ENCODE data around the gene S100A3. TPM values are rescaled to one million over a fixed set of nuclear protein-coding genes. Genes with fewer than 3 reads are reported as not detected.

Gene S100A3
- total RNA-seq, 1 experiment from 2014 or later = 1.5 TPM

DNA sequence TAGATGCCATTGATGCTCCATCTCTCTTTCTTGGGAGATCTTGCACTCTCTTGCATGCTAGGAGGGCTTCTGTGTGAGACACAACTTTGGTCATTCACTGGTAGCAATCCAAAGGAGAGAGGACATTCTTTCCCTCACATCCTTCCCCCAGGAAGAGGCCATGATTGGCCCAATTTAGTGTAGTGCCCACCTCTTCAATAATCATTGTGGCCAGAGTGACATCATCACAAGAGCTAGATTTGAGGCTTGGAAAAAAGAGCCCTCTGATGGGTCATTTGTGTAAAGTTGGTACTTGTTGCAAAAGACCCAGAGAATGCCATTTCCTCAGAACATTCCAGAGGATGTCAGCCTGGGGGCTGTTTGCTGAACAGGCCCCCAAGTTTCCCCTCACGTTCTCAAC is 43.5 kb downstream of the S100A3 start:
- Histone ChIP-seq H3K4me1 (replicated peaks; ENCODE audit: insufficient read depth) (peaks cover 11% of the 10 kb centered on the region), H3K9me2 (ENCODE audit: insufficient read depth) (no peaks in the 10 kb centered on the region), H4K20me1 (ENCODE audit: insufficient read depth) (no peaks in the 10 kb centered on the region), H3K79me2 (ENCODE audit: low read depth) (no peaks in the 10 kb centered on the region), H3K36me3 (ENCODE audit: low read depth) (no peaks in the 10 kb centered on the region), H3F3A (ENCODE audit: insufficient read depth, low read depth) (0 out of 2 replicates have a peak, but pooled peaks cover 5% of the 10 kb centered on the region), H3K9me3 (ENCODE audit: insufficient read depth, low read depth) (no peaks in the 10 kb centered on the region; the same call in 1 of the 2 replicates), H2AFZ (no peak overlapping the region), H3K4me2 (no peak overlapping the region), H3K27ac (no peak overlapping the region), H3K4me3 (no peak overlapping the region), H3K27me3 (ENCODE audit: insufficient read depth, low read depth) (no peaks in the 10 kb centered on the region)
- DNase-seq = no peak
- no TSS peak for BruUV-seq (replicated peaks)
- no peak for TF ChIP-seq EZH2 (IDR thresholded peaks at IDR 0.05; ENCODE audit: low read depth)
- TF ChIP-seq CTCF (conservative IDR thresholded peaks at IDR 0.05) = no peak
- ChIA-PET CTCF (interaction anchor here (1.1 kb wide), 1 partner anchor 101 kb away, joined by 3 read pairs; no protein-coding TSS in a partner anchor), POLR2A (ENCODE audit: unreplicated experiment) (no interaction called here)
- intact Hi-C loops (cut with micrococcal nuclease; ENCODE audit: unreplicated experiment) = no loop called here

DNA sequence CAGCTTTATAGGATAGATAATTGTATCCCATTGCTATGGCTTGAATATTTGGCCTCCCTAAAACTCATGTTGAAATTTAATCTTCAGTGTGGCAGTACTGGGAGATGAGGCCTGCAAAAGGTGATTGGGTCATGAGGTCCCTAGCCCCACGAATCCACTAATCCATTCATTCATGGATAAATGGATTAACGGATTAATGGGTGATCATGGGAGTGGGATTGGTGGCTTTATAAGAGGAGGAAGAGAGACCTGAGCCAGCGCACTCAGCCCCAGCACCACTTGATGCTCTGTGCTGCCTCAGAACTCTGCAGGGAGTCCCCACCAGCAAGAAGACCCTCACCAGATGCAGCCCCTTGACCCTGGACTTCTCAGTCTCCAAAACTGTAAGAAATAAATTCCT is 45.3 kb downstream of the S100A3 start:
- no peak overlapping the region for H3K4me2 ChIP-seq
- H3K4me3 ChIP-seq = no peak overlapping the region
- no peaks in the 10 kb centered on the region for H3K36me3 ChIP-seq (ENCODE audit: low read depth)
- ChIA-PET CTCF (no interaction called here), POLR2A (ENCODE audit: unreplicated experiment) (no interaction called here)
- no peak overlapping the region for H2AFZ ChIP-seq
- H3K4me1 ChIP-seq (replicated peaks; ENCODE audit: insufficient read depth) = peaks cover 11% of the 10 kb centered on the region
- no peak for TF ChIP-seq CTCF (conservative IDR thresholded peaks at IDR 0.05)
- H3K9me3 ChIP-seq (ENCODE audit: insufficient read depth, low read depth) = no peaks in the 10 kb centered on the region; the same call in 1 of the 2 replicates
- no peaks in the 10 kb centered on the region for H3K27me3 ChIP-seq (ENCODE audit: insufficient read depth, low read depth)
- H4K20me1 ChIP-seq (ENCODE audit: insufficient read depth) = no peaks in the 10 kb centered on the region
- DNase-seq = no peak
- no peaks in the 10 kb centered on the region for H3K9me2 ChIP-seq (ENCODE audit: insufficient read depth)
- no peaks in the 10 kb centered on the region for H3K79me2 ChIP-seq (ENCODE audit: low read depth)
- BruUV-seq (replicated peaks) = no TSS peak
- intact Hi-C loops (cut with micrococcal nuclease; ENCODE audit: unreplicated experiment) = no loop called here
- no peaks in the 10 kb centered on the region for H3F3A ChIP-seq (ENCODE audit: insufficient read depth, low read depth)
- no peak overlapping the region for H3K27ac ChIP-seq

DNA sequence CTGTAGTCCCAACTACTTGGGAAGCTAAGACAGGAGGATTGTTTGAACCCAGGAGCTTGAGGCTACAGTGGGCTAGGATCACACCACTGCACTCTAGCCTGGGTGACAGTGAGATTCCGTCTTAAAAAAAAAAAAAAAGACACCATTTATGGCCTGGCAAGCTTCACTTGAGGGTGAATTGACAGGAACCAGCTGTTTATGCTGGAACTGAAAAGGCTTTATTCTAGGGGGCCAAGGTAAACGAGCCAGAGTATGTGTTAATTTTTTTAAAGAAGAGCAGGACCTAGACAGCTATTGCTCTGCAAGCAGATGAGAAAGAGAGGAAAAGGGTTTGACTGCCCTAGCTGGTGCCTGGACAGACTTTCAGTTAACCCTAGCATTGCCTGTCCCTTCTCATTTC is 50.3 kb downstream of the S100A3 start:
- H4K20me1 ChIP-seq (ENCODE audit: insufficient read depth) = no peaks in the 10 kb centered on the region
- H3K9me3 ChIP-seq (ENCODE audit: insufficient read depth, low read depth) = no peaks in the 10 kb centered on the region; the same call in 1 of the 2 replicates
- no peaks in the 10 kb centered on the region for H3K9me2 ChIP-seq (ENCODE audit: insufficient read depth)
- no peaks in the 10 kb centered on the region for H3K4me1 ChIP-seq (replicated peaks; ENCODE audit: insufficient read depth)
- TF ChIP-seq EZH2 (IDR thresholded peaks at IDR 0.05; ENCODE audit: low read depth) = no peak
- no peak for TF ChIP-seq CTCF (conservative IDR thresholded peaks at IDR 0.05)
- no TSS peak for BruUV-seq (replicated peaks)
- no peaks in the 10 kb centered on the region for H3K79me2 ChIP-seq (ENCODE audit: low read depth)
- H3K27me3 ChIP-seq (ENCODE audit: insufficient read depth, low read depth) = no peaks in the 10 kb centered on the region
- no peak overlapping the region for H3K4me2 ChIP-seq
- H3K27ac ChIP-seq = no peak overlapping the region
- intact Hi-C loops (cut with micrococcal nuclease; ENCODE audit: unreplicated experiment) = no loop called here
- H3K4me3 ChIP-seq = no peak overlapping the region
- no peak for DNase-seq
- ChIA-PET POLR2A (ENCODE audit: unreplicated experiment) (no interaction called here), CTCF (interaction anchor here (0.7 kb wide), 1 partner anchor 146 kb away, joined by 3 read pairs; no protein-coding TSS in a partner anchor)
- no peaks in the 10 kb centered on the region for H3K36me3 ChIP-seq (ENCODE audit: low read depth)
- H2AFZ ChIP-seq = no peak overlapping the region
- no peaks in the 10 kb centered on the region for H3F3A ChIP-seq (ENCODE audit: insufficient read depth, low read depth)

Other genes starting within 250 kb of the S100A3 start
- gene PGLYRP3, start 236.3 kb downstream of the S100A3 start, total RNA-seq (2021) = not detected in 2 replicates
- not detected in 2 replicates for gene PGLYRP4, start 200.4 kb downstream of the S100A3 start, total RNA-seq (2021)
- gene S100A9, start 191.4 kb downstream of the S100A3 start, total RNA-seq (2021) = 2.1 and 4.3 TPM in 2 replicates
- gene S100A12, start 173.6 kb downstream of the S100A3 start, total RNA-seq (2021) = not detected in 2 replicates
- not detected in 2 replicates for gene S100A8, start 158.2 kb downstream of the S100A3 start, total RNA-seq (2021)
- gene S100A7A, start 132.7 kb downstream of the S100A3 start, total RNA-seq (2021) = not detected in 2 replicates
- gene S100A7, start 88.6 kb downstream of the S100A3 start, total RNA-seq (2021) = not detected in 2 replicates
- 873 and 994 TPM in 2 replicates for gene S100A6, start 13.3 kb downstream of the S100A3 start, total RNA-seq (2021)
- gene S100A5, start 8.3 kb downstream of the S100A3 start, total RNA-seq (2021) = 7.2 and 11.1 TPM in 2 replicates
- gene S100A4, start 3.5 kb downstream of the S100A3 start, total RNA-seq (2021) = 303 and 346 TPM in 2 replicates
- gene S100A2, start 16.6 kb upstream of the S100A3 start, total RNA-seq (2021) = 145 and 147 TPM in 2 replicates
- 226 and 276 TPM in 2 replicates for gene S100A16, start 63.9 kb upstream of the S100A3 start, total RNA-seq (2021)
- gene S100A14, start 67.1 kb upstream of the S100A3 start, total RNA-seq (2021) = 411 and 486 TPM in 2 replicates
- 120 and 144 TPM in 2 replicates for gene S100A13, start 78.2 kb upstream of the S100A3 start, total RNA-seq (2021)
- gene S100A1, start 79.2 kb upstream of the S100A3 start, total RNA-seq (2021) = 0.46 and 1.0 TPM in 2 replicates
- gene CHTOP, start 84.8 kb upstream of the S100A3 start, total RNA-seq (2021) = 75.1 and 83.9 TPM in 2 replicates
- gene SNAPIN, start 109.4 kb upstream of the S100A3 start, total RNA-seq (2021) = 25.4 and 29.5 TPM in 2 replicates
- gene ILF2, start 121.7 kb upstream of the S100A3 start, total RNA-seq (2021) = 131 and 145 TPM in 2 replicates
- 0.53 and 0.98 TPM in 2 replicates for gene NPR1, start 129.4 kb upstream of the S100A3 start, total RNA-seq (2021)
- 62.5 and 91.7 TPM in 2 replicates for gene INTS3, start 178.8 kb upstream of the S100A3 start, total RNA-seq (2021)
- 14.4 and 17.1 TPM in 2 replicates for gene SLC27A3, start 226.1 kb upstream of the S100A3 start, total RNA-seq (2021)